IMR-90 (cell line): ENCODE measurements around the gene CMTM6. TPM values are rescaled to one million over a fixed set of nuclear protein-coding genes. Genes with fewer than 3 reads are reported as not detected.

Source experiments
- ATAC-seq: fragments of 200-7000 bp; cut with Tn5 transposase; 2 replicates; pipeline ENCODE4 v1.9.1; 2020; ENCODE audit warnings: low read depth, mild to moderate bottlenecking, moderate library complexity
- Bru-seq: library from RNA; stranded (reverse); fragments of 400-500 nt; gene quantifications from one replicate; lab custom pipeline; 2021; lab: Mats Ljungman, UMichigan
- BruChase-seq, 2 experiments: library from RNA; stranded (reverse); fragments of 400-500 nt; gene quantifications; one replicate each; lab custom pipeline; 2021; lab: Mats Ljungman, UMichigan
- BruUV-seq: library from RNA; stranded (reverse); fragments of 400-500 nt; replicated peaks from 2 replicates; lab custom pipeline; 2021; lab: Mats Ljungman, UMichigan
- CTCF ChIA-PET: fragments of 300-600 bp; formaldehyde crosslinking; extraction: SDS; loops from one replicate; lab custom pipeline; 2021; ENCODE audit warnings: antibody characterized with exemption; lab: Yijun Ruan, JAX
- POLR2A ChIA-PET: fragments of 300-600 bp; sonication (Branson Sonifier 250); formaldehyde crosslinking; loops from one replicate; lab custom pipeline; 2022; ENCODE audit warnings: antibody characterized with exemption; ENCODE audit not compliant: unreplicated experiment; lab: Charles Lee
- DNase-seq: peaks from one replicate; pipeline ENCODE4 v3.0.0; 2013
- H2AFZ ChIP-seq: replicated peaks from 2 replicates; pipeline ENCODE3; 2013; ENCODE audit warnings: low read length, mild to moderate bottlenecking; ENCODE audit not compliant: poor library complexity
- H2AK5ac ChIP-seq: 2 replicates; pipeline ENCODE4 v1.6.1; 2013; ENCODE audit warnings: low read depth, low read length, inconsistent platforms
- H2AK9ac ChIP-seq: replicated peaks from 2 replicates; pipeline ENCODE3; 2013; ENCODE audit warnings: mild to moderate bottlenecking, low read depth, low read length, moderate library complexity; ENCODE audit not compliant: poor library complexity
- H2BK120ac ChIP-seq: 2 replicates; pipeline ENCODE4 v1.6.1; 2013; ENCODE audit warnings: low read depth, low read length, inconsistent platforms
- H2BK15ac ChIP-seq: 3 replicates; pipeline ENCODE4 v1.6.1; 2013; ENCODE audit warnings: low read depth, low read length, inconsistent platforms
- H2BK20ac ChIP-seq: 2 replicates; pipeline ENCODE4 v1.6.1; 2013; ENCODE audit warnings: low read depth, mild to moderate bottlenecking, inconsistent platforms, low read length, moderate library complexity
- H2BK5ac ChIP-seq: 2 replicates; pipeline ENCODE4 v1.6.1; 2013; ENCODE audit warnings: mild to moderate bottlenecking, low read depth, low read length, inconsistent platforms; ENCODE audit not compliant: poor library complexity, severe bottlenecking
- H3K14ac ChIP-seq: replicated peaks from 2 replicates; pipeline ENCODE4 v1.6.1; 2013; ENCODE audit warnings: low read depth, low read length, inconsistent platforms
- H3K18ac ChIP-seq: 2 replicates; pipeline ENCODE4 v1.6.1; 2013; ENCODE audit warnings: low read depth, low read length, control low read depth
- H3K23ac ChIP-seq: 2 replicates; pipeline ENCODE4 v1.6.1; 2013; ENCODE audit warnings: low read depth, low read length, inconsistent platforms
- H3K27ac ChIP-seq: 2 replicates; pipeline ENCODE4 v1.5.1; 2013; ENCODE audit warnings: mild to moderate bottlenecking, control low read depth, low read length; ENCODE audit not compliant: insufficient read depth
- H3K27me3 ChIP-seq: 2 replicates; pipeline ENCODE4 v1.6.1; 2013; ENCODE audit warnings: low read length; ENCODE audit not compliant: control insufficient read depth, insufficient read depth
- H3K36me3 ChIP-seq: 2 replicates; pipeline ENCODE4 v1.6.1; 2013; ENCODE audit warnings: low read length, mixed read lengths; ENCODE audit not compliant: control insufficient read depth, insufficient read depth
- H3K4ac ChIP-seq: 2 replicates; pipeline ENCODE4 v1.6.1; 2013; ENCODE audit warnings: low read depth, low read length, inconsistent platforms
- H3K4me1 ChIP-seq: 2 replicates; pipeline ENCODE4 v1.6.1; 2013; ENCODE audit warnings: low read length, mixed read lengths; ENCODE audit not compliant: control insufficient read depth, insufficient read depth
- H3K4me2 ChIP-seq: 2 replicates; pipeline ENCODE4 v1.6.1; 2013; ENCODE audit warnings: low read depth, mild to moderate bottlenecking, control low read depth, low read length, moderate library complexity
- H3K4me3 ChIP-seq: 2 replicates; pipeline ENCODE4 v1.5.1; 2013; ENCODE audit warnings: low read depth, mild to moderate bottlenecking, control low read depth, low read length, moderate library complexity; ENCODE audit not compliant: insufficient read depth
- H3K56ac ChIP-seq: 2 replicates; pipeline ENCODE4 v1.6.1; 2013; ENCODE audit warnings: low read length, inconsistent platforms; ENCODE audit not compliant: insufficient read depth; ENCODE audit errors: extremely low read depth
- H3K79me1 ChIP-seq, 2 experiments: 2 replicates each; pipeline ENCODE4 v1.6.1; 2013; ENCODE audit warnings: low read length in 2 of 2, inconsistent platforms in 1 of 2, low read depth in 1 of 2
- H3K9ac ChIP-seq: 2 replicates; pipeline ENCODE4 v1.6.1; 2013; ENCODE audit warnings: low read depth, low read length, control low read depth
- H3K9me1 ChIP-seq: 2 replicates; pipeline ENCODE4 v1.6.1; 2013; ENCODE audit warnings: low read length, inconsistent platforms; ENCODE audit not compliant: insufficient read depth
- H3K9me3 ChIP-seq: 2 replicates; pipeline ENCODE4 v1.6.1; 2013; ENCODE audit warnings: low read length; ENCODE audit not compliant: control insufficient read depth, insufficient read depth
- H4K20me1 ChIP-seq: 2 replicates; pipeline ENCODE4 v1.6.1; 2013; ENCODE audit warnings: low read length, inconsistent platforms; ENCODE audit not compliant: insufficient read depth
- H4K5ac ChIP-seq: 2 replicates; pipeline ENCODE4 v1.6.1; 2013; ENCODE audit warnings: mild to moderate bottlenecking, low read depth, low read length, control low read depth
- H4K8ac ChIP-seq, 2 experiments: 2 replicates each; pipeline ENCODE4 v1.6.1; 2013; ENCODE audit warnings: low read depth in 2 of 2, low read length in 2 of 2, control low read depth in 1 of 2, inconsistent platforms in 1 of 2
- H4K91ac ChIP-seq: 2 replicates; pipeline ENCODE4 v1.6.1; 2013; ENCODE audit warnings: low read depth, low read length, inconsistent platforms; ENCODE audit not compliant: insufficient read depth
- BHLHE40 ChIP-seq: fragments of 150-350 bp; IDR thresholded peaks from 2 replicates; pipeline ENCODE4 v1.6.1; 2016; ENCODE audit warnings: mild to moderate bottlenecking, low read depth, low read length
- CHD1 ChIP-seq: IDR thresholded peaks from 2 replicates; pipeline ENCODE4 v1.6.1; 2012; ENCODE audit warnings: low read depth, low read length, improper control_type of control experiment
- MAFK ChIP-seq: IDR thresholded peaks from 2 replicates; pipeline ENCODE4 v1.6.1; 2012; ENCODE audit warnings: low read depth, low read length, improper control_type of control experiment
- MAZ ChIP-seq: IDR thresholded peaks from 2 replicates; pipeline ENCODE4 v1.6.1; 2012; ENCODE audit warnings: low read depth, mild to moderate bottlenecking, low read length, improper control_type of control experiment, moderate library complexity, borderline replicate concordance
- NFE2L2 ChIP-seq: fragments of 150-350 bp; IDR thresholded peaks from 2 replicates; pipeline ENCODE4 v1.6.1; 2016; ENCODE audit warnings: low read depth, mild to moderate bottlenecking, low read length
- POLR2A ChIP-seq: IDR thresholded peaks from 2 replicates; pipeline ENCODE4 v1.6.1; 2012; ENCODE audit warnings: mild to moderate bottlenecking, low read depth, low read length
- RAD21 ChIP-seq: IDR thresholded peaks from 2 replicates; pipeline ENCODE4 v1.6.1; 2012; ENCODE audit warnings: low read length, improper control_type of control experiment
- WGBS, 2 experiments: methylation state at CpG; one replicate each; pipeline versions ENCODE4 v1.1.5 to v1.1.7; 2013; ENCODE audit warnings: missing lambda C conversion rate in 2 of 2; ENCODE audit not compliant: insufficient read length in 1 of 2; ENCODE audit errors: extremely low coverage in 2 of 2; 5-methylcytosine and 5-hydroxymethylcytosine counted together
- dilution Hi-C: fragments of 300-500 bp; cut with HindIII; formaldehyde crosslinking; loops from one replicate; pipeline ENCODE4 v1.14.3; 2018; ENCODE audit warnings: low sequenced_read_pairs; ENCODE audit not compliant: unreplicated experiment
- in situ Hi-C: fragments of 300-500 bp; cut with MboI; formaldehyde crosslinking; loops from 3 replicates; pipeline ENCODE4 v1.14.3; 2019; ENCODE audit warnings: low sequenced_read_pairs, inconsistent platforms, mixed read lengths
- intact Hi-C: fragments of 100-400 bp; cut with micrococcal nuclease; formaldehyde crosslinking; loops from 2 replicates; pipeline ENCODE4 v1.10.0; 2022
- long read RNA-seq: library from polyadenylated mRNA; unstranded; transcript quantifications from one replicate; pipeline ENCODE4 v2.0.0, GENCODE V29; 2021; ENCODE audit not compliant: unreplicated experiment
- polyA plus RNA-seq, 3 experiments: library from polyadenylated mRNA; depleted of rRNA; stranded (reverse); fragments of >200 nt; gene quantifications; 2 replicates each; pipeline ENCODE4 v1.2.3, GENCODE V29; 2012; ENCODE audit warnings: low replicate concordance in 1 of 3
- total RNA-seq: library from RNA; depleted of rRNA; stranded (reverse); fragments of >200 nt; gene quantifications from 2 replicates; pipeline ENCODE4 v1.2.3, GENCODE V29; 2012; rRNA removed

Gene CMTM6, protein sequence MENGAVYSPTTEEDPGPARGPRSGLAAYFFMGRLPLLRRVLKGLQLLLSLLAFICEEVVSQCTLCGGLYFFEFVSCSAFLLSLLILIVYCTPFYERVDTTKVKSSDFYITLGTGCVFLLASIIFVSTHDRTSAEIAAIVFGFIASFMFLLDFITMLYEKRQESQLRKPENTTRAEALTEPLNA
- total RNA-seq (36.6 and 85.0 TPM in 2 replicates), polyA plus RNA-seq (2012; rRNA removed) (21.3 and 29.4 TPM in 2 replicates), Bru-seq, nascent RNA (percentile 83 among the genes with signal in this experiment), BruChase-seq, experiment 1, labeled RNA remaining after a 6-hour chase (percentile 95 among the genes with signal in this experiment), BruChase-seq, experiment 2, labeled RNA remaining after a 2-hour chase (percentile 88 among the genes with signal in this experiment)
- polyA plus RNA-seq (2012; cell fraction: cytosol; rRNA removed) = 6.5 and 13.3 TPM in 2 replicates
- 1.8 and 8.1 TPM in 2 replicates for polyA plus RNA-seq (2012; cell fraction: nucleus; rRNA removed; ENCODE audit: low replicate concordance)
- long read RNA-seq, transcript CMTM6-201 (4 exons, 3,863 nt) = major isoform, 196 of 232 reads
- long read RNA-seq, partial matches to known transcripts = 0 of 232 reads
- long read RNA-seq, other reads (novel, unspliced or antisense) = 36 of 232 reads

GRCh38 chr3:32502118-32502945 lies at the start of gene CMTM6:
Gene CMTM6 (minus strand): TSS chr3:32502852. CDS start chr3:32502745, 107 bp downstream.
- H3K79me1 ChIP-seq = peaks cover 14 to 25% of the 10 kb centered on the region in 2 experiments
- H3K18ac ChIP-seq = peak within 1 kb of the TSS; percentile 100
- H3K23ac ChIP-seq = peak within 1 kb of the TSS; percentile 70; the same call in 1 of the 2 replicates
- H2BK120ac ChIP-seq = peak within 1 kb of the TSS; percentile 94
- no peaks in the 10 kb centered on the region for H3K27me3 ChIP-seq
- H3K4me3 ChIP-seq = peak within 1 kb of the TSS; percentile 59
- H3K4me1 ChIP-seq = peaks cover 3% of the 10 kb centered on the region; the same call in 1 of the 2 replicates
- H2AK5ac ChIP-seq = 0 out of 2 replicates have a peak within 1 kb of the TSS, but pooled peaks have one; percentile 7
- no peaks in the 10 kb centered on the region; the same call in 1 of the 2 replicates for H3K9me1 ChIP-seq
- peak within 1 kb of the TSS; percentile 82 for H2AK9ac ChIP-seq
- intact Hi-C loops (loop anchor here (1.0 to 5.0 kb wide), 3 partner anchors 110 to 206 kb away; partner anchors contain the start of gene CMTM7), dilution Hi-C loops (no loop called here), in situ Hi-C loops (no loop called here)
- peak within 1 kb of the TSS; percentile 80 for H2BK20ac ChIP-seq
- peak; percentile 80 for DNase-seq
- H2BK5ac ChIP-seq = peak within 1 kb of the TSS; percentile 98
- TF ChIP-seq NFE2L2 = no peak
- TF ChIP-seq MAZ = peak; percentile 35; the same call in 1 of the 2 replicates
- TF ChIP-seq BHLHE40 = 0 out of 2 replicates have a peak, but pooled peaks have one; percentile 9
- no peak for TF ChIP-seq CHD1
- TF ChIP-seq RAD21 = 0 out of 2 replicates have a peak, but pooled peaks have one; percentile 7
- TF ChIP-seq POLR2A = peak; percentile 79; the same call in 1 of the 2 replicates
- no peak for TF ChIP-seq MAFK
- peak within 1 kb of the TSS; percentile 97 for H3K9ac ChIP-seq
- H4K8ac ChIP-seq = peak within 1 kb of the TSS; percentile 98 to 99
- H3K27ac ChIP-seq = peak within 1 kb of the TSS; percentile 88
- peak within 1 kb of the TSS; percentile 95 for H3K56ac ChIP-seq
- POLR2A ChIA-PET = interaction anchor here (0.5 kb wide), 1 partner anchor 140 kb away, joined by 3 read pairs; no protein-coding TSS in a partner anchor
- H3K14ac ChIP-seq = peak within 1 kb of the TSS; percentile 96
- H3K9me3 ChIP-seq = no peaks in the 10 kb centered on the region
- H2AFZ ChIP-seq = peak within 1 kb of the TSS; percentile 94
- peaks cover 20% of the 10 kb centered on the region for H4K20me1 ChIP-seq
- CTCF ChIA-PET = no interaction called here
- H3K4me2 ChIP-seq = peak within 1 kb of the TSS; percentile 100
- peak; percentile 88 for ATAC-seq
- peak within 1 kb of the TSS; percentile 100 for H2BK15ac ChIP-seq
- peak within 1 kb of the TSS; percentile 94 for H4K91ac ChIP-seq
- 0% methylated on average over 15 of the region's 61 CpGs; no CpG with 5 or more reads in 1 of the 2 experiments for WGBS, 2 experiments
- H3K36me3 ChIP-seq = no peaks in the 10 kb centered on the region
- TSS peak; percentile 34 for BruUV-seq
- peak within 1 kb of the TSS; percentile 99 for H4K5ac ChIP-seq
- H3K4ac ChIP-seq = peak within 1 kb of the TSS; percentile 87
